NK-92 (cell line): ENCODE results near the gene MERTK.
"Not testable (repeated sequence)": the region's sequence is repeated elsewhere in the genome, so short reads cannot be mapped to it uniquely, and the experiment has no call there.

Experiments used
- DNase-seq: peaks from one replicate; lab custom pipeline; 2025; ENCODE audit not compliant: unreplicated experiment; lab: John Stamatoyannopoulos, UW

The MERTK gene

DNA sequence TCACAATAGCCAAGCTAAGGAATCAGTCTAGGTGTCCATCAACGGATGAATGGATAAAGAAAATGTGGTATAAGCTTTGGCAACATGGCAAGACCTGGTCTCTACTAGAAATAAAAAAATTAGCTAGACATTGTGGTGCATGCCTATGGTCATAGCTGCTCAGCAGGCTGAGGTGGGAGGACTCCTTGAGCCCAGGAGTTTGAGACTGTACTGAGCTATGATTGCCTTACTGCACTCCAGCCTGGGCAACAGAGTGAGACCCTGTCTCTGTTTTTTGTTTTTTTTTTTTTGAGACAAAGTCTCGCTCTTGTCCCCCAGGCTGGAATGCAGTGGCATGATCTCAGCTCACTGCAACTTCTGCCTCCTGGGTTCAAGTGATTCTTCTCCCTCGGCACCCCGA, 11.6 kb downstream of the MERTK start:
- not testable (repeated sequence) for DNase-seq

DNA sequence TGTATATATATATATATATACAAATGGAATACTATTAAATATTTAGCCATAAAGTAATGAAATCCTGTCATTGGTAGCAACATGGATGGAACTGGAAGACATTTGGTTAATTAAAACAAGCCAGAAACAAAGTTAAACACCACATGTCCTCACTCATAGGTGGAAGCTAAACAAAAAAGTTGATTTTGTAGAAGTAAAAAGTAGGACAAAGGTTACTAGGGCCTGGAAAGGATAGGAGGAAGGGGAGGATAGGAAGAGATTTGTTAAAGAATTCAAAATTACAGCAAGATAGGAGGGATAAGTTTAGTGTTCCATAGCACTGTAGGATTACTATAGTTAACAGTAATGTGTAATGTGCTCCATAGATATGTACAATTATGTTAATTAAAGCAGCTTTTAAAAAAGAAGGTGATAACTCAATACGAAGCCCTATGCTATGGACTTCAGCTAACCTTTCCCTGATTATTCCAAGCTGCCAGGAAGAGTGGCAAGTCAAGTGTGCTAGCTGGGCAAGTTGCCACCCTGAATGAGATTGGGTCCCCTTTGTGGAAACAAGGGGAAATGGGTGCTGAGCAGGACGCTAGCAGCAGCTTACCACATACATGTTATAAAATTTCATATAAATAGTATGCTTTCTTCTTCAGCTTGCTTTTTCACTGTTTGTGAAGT, 12.3 kb downstream of the MERTK start:
- DNase-seq = no peak

DNA sequence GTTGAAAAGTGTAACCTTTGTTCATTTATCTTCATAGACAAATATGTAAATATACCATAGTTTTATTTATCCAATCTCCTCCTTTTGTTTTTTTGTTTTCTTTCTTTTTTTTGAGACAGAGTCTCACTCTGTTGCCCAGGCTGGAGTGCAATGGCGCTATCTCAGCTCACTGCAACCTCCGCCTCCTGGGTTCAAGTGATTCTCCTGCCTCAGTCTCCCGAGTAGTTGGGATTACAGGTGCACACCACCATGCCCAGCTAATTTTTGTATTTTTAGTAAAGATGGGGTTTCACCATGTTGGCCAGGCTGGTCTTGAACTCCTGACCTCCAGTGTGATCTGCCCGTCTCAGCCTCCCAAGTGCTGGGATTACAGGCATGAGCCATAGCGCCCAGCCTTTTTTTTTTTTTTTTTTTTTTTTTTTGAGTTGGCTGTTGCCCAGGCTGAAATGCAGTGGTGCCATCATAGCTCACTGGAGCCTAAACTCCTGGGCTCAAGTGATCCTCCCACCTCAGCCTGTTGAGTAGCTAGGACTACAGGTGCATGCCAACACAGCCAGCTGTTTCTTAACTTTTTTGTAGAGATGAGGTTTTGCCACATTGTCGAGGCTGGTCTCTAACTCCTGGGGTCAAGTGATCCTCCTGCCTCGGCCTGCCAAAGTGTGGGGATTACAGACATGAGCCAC, 13.0 kb downstream of the MERTK start:
- DNase-seq = not testable (repeated sequence)

DNA sequence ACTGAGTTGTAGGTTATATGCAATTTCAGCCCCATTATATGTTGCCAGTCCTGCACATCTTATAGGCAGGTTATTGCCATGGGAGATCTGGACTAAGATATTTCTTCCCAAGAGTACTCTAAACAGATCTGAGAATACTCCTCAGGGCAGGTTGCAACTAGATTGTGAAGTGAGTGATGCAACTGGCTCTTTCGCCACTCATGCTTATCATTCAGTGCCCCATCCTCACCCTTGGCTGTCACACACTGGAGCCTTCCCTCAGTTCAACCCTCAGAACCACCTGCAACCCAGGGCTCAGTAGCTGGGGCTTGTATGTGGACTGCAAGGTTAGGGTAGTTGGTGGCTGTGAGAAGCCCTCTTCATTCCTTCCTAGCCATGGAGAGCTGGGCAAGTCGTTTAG, 14.1 kb downstream of the MERTK start:
- DNase-seq = no peak

DNA sequence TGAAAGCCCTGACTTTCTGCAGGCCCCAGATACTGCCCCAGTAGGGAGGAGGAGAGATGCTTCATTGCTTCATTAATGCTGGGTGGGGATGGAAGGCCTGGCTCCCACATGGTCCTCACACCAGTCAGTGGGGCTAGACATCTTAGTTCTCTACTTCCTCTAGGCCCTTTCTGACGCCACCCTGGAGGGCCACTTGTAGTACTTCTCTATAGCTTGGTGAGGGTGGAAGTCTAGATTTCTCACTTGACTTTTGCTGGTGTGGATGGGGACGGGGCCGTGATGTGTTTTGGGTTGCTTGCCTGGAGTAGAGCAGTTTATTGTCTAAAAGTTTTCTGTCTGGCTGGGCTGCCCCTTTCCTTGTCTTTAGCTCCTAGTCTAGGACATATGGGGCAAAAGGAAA, 18.7 kb downstream of the MERTK start:
- no peak for DNase-seq

DNA sequence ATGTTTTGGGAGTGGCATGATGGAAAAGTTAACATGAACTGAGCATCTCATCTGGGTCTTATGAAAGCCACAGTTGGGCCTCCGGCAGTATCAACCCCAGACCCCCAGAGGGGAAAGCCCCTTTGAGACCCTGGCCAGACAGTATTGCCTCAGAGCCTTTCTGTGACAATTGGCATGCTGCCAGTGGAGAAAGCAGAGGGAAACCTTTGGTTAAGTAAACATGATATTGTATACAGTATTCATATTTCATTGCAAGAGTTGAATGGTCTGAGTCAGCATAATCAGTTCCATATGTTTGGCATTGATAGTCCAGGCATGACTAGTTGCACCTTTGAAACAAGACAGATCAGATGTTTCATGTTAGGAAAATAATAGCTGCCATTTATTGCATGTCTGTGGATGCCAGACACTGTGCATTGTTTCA, 20.0 kb downstream of the MERTK start:
- DNase-seq = no peak

DNA sequence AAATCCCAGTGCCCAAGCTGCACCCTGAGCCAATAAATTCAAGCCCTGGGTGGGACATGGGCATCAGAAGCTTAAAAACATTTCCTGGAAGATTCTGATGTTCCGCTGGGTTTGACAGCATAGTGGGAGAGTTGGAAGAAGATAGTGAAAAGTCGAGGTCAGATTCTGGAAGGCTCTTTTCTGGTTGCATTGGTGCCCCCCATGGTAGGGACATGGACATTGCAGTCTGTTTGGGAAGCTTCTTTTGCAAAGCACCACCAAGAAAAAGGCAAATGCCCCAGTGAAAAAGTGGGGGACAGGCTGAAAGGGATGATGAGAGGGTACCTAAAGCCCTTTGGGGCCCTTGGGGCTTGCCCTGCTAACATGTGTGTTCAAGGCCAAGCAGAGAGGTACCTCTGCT, 21.0 kb downstream of the MERTK start:
- DNase-seq = no peak

DNA sequence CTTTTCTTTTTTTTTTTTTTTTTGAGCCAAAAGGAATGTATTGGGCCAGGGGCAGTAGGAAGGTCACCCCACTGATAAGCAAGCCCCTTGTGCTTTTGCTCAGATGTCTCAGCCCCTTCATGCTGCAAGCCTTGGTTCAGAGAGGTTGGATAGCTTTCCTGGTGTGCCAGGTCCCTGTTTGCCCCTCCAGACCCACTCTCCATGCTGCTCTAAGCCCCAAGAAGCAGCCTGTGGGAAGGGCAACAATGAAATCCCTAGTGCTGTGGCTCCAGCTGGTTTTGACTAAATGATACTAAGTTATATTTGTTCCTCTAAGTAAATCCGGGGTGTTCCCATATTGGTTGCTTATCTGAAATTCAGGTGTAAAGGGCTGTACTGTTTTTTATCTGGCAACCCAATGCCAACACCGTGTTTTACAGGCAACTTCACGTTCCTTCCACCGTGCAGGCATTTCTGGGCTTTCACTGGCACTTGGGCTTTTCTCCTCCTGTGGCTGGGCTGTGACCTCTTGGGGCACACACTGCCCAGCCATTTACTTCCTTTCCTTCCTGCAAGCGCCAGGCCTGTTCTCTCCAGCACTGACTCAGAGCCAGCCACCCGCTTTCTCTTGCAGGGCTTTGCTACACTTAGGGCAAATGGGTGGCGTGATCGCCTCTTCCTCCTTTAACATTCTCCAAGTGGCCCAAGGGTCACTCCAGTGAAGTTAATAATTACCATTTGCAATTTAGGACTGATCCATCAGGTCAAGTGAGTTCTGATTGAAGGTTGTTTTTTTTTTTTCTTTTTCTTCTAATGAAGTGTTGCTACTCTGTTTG, 21.6 kb downstream of the MERTK start:
- no peak for DNase-seq

DNA sequence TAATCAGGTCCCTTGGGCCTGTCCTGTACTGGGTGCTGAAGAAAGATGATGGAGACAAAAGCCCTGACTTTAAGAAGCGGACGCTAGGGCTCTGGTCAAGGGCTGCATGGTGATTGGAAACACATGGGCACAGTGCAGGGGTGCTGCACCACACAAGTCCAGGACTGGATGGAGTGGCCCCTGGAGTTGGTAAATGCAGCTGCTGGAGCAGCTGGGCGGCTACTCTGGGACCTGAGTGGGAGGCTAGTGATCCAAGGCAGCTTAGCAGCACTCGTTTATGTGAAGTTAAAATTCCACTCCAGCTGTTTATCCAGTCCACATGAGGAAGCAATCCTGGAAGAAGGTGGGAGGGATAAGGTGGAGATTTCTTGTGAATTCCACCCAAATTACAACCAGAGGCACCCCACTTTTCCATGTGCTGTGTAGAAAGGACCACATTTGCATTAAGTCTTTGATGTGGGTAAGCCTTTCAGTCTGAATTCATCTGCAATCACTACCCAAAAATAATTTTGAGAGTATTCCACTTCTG, 24.9 kb downstream of the MERTK start:
- no peak for DNase-seq

DNA sequence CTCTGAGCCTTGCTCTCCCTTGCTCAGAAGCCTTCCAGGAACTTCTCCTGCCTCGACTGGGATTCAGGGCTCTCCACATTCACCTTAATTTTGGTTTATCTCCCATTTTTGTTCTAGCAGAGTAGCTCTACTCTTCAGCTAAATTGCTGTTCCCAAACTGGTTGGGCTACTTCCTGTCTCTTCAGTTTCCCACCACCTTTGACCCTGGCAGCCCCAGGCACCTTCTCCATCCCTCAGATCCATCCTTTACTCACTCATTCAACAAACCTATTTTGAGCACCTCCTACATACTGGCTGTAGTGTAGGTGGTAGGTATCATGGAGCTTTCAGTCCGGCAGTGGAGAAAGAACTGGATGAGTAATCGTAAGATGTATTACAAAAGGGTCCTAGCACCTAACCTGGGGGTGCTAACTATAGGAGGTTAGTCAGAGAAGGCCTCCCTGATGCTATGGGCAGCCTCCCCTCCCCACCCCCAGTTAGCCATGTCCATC, 26.3 kb downstream of the MERTK start:
- no peak for DNase-seq

DNA sequence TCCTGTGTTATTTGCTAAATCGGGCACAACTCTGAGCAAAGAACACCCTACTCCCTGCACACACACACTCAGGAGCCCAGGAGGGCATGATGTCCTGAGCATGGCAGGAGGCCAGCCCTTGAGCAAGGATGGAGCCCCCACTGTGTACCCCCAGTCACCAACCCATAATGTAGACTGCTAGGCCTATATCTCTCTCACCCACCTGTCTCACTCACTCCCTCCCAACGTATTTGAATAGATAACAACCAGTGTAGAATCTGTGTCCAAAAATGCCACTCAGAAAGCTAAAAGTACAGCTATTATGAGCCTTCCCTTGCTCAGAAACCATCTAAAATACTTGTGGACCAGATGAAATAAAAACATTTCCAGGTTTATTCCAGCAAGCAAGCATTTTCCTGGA, 29.3 kb downstream of the MERTK start:
- no peak for DNase-seq

DNA sequence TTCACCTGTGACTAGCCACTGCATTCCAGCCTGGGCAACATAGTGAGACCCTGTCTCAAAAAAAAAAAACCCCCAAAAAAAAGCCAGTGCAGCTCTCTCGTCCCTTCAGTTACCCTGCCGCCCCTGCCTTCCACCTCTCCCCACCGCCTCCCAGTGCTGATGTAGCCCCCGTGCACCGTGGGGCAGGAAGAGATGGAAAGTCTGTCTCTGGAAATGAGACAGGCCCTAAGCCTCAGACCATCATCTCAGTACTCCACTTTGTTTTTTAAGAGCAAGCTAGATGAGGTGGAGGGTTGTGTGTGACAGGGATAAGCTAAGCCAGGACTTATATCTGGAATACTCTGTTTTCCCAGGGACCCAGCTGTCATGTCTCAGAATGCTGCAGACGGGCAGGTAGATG, 32.0 kb downstream of the MERTK start:
- DNase-seq = no peak

DNA sequence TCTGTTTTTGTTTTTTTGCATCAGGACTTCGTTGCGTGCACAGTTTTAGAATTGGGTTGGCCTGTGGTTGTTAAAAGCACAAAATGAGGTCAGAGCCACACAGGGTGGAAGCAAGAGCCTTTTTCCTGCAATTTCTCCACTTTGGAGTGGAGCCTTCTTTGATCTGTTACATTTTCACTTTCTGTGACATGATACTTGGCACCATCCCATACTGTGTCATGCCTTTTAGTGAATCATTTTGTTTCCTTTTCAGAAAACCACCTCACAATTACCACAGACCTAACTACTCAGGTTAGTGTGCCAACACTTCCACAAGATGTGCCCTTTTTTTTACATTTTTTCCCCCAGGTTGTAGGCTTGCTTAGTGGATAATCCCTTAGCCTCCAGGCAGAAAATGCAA, 32.5 kb downstream of the MERTK start:
- no peak for DNase-seq

DNA sequence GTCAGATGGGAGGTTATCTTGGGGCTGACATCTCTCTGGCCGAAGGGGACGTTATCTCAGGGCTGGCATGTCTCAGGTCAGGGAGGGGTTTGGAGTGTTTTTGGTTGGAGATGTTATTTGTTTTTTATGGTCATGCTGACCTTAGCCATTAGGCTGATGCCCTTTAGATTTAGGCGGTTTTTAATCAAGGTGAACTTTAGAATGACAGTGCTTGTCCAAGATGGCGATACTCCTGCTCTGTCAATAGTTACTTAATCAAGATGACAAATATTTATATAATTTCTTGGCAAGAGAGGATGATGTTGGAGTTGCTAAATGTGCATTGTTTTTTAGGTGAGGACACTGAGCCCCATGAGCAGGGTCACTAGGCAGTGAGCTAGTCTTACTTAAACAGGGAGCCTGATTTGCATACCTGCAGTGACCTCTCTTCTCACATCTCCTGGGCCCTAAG, 34.5 kb downstream of the MERTK start:
- no peak for DNase-seq

DNA sequence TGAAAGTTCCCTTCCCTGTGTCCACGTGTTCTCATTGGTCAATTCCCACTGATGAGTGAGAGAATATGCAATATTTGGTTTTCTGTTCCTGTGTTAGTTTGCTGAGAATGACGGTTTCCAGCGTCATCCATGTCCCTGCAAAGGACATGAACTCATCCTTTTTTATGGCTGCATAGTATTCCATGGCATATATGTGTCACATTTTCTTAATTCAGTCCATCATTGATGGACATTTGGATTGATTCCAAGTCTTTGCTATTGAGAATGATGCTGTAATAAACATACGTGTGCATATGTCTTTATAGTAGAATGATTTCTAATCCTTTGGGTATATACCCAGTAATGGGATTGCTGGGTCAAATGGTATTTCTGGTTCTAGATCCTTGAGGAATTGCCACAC, 35.5 kb downstream of the MERTK start:
- DNase-seq = not testable (repeated sequence)

DNA sequence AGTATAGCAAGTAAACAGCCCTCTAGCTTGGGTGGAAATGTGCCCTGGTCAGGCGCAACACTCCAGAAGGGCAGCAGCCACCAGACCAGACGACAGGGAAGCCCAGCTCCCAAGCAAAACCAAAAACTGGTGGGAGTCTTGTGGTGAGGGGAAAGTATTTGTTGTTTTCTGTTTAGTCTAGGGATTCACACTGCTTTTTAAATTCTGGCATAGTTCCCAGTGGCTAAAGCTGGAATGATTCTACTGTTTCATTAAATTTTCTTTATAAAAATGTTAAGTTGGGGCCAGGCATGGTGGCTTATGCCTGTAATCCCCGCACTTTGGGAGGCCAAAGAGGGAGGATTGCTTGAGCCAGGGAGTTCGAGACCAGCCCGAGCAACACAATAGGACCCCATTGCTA, 38.5 kb downstream of the MERTK start:
- DNase-seq = no peak

DNA sequence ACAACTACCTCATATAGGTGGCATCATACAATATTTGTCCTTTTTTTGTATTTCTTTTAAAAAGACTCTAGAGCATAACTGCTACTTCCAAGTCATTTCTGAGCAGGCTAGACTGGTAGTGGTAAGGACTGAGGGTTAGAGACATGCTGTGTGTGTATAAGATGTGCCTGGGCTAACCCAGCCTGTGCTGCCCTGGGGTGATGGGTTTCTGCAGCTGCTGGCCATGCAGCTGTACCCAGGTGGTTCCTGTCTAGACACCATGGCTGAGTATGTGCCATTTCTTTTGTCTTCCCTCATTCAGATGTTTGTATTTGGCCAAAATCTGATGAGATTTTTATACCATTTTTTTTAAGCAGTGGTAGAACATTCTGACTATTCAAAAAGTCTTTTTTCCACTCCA, 40.0 kb downstream of the MERTK start:
- DNase-seq = no peak

DNA sequence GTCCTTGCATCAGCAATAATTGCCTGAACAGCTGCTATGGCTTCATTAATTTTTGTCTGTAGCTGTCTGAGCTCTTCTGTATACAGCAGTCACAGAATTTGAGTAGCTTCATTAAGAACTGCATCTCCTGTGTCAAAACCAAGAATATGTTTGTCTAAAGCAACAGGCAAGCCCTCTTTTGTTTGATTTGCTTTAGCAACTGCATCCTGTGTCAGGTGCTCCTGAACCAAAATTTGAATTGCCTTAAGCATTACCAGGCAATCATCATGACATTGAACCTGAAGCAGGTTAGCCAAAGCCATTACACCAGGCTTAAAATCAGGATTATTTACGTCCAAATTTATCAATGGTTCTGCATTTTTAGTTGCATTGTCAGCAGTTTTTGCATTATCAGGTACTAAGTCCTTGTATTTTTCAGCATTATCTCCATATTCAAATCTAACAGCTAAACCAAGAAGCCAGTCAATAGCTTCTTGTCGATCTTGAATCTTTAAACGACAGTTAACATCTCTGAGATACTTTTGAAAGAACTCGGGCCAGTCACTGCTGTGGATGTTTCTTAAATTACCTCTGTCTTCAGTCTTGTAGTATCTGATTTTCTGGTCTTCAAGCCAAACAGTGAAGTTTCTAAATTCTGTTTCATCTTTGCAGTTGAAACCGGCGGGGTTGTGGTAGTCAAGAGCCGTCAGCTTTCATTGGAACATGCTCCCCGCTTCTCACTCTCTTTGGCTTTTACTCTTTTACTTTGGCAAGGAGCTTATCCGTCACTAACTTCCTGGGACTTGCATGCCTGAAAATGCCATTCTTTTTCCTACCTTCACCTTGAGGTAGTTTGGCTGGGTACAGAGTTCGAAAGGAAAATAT, 42.2 kb downstream of the MERTK start:
- DNase-seq = no peak

DNA sequence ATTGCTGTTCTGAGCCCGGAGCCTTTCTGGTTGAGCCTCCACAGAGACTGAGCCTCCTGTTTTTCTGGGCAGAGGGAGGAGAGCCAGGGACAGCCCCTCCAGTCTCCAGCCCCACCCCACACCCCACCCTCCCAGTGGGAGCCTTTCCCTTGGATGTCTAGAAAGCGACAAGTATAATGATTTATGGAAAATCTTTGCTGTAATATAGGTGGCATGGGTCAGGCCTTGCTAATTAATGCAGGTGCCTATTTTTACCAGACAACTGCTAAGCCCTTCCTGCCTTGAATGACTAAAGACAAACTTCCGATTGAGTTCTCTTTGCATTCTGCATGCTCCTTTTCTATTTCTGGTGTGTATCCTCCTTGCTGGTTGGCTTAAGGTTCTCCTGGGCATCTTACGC, 43.1 kb downstream of the MERTK start:
- DNase-seq = no peak

DNA sequence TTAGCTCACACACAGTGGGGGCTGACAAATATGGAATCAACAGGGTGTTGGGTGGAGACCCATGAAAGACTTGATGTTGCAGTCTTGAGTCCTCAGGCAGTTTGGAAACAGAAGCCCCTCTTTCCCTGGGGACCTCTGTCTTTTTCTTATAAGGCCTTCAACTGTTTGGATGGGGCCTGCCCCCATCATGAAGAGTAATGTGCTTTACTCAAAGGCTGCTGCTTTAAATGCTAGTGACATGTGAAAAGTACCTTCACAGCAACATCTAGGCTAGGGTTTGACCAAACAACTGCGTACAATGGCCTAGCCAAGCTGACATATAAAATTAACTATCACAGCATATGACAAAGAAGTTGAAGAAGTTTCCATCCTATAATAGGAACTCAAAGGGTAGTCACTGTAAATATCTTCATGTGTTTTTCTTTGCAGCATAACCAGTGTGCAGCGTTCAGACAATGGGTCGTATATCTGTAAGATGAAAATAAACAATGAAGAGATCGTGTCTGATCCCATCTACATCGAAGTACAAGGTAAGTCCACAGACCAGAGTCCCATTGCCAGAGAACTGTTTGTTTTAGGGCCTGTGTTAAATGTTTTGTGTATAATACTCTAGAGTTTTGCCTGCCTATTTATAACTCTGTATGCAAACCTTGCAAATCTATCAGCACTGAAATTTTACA, 46.3 kb downstream of the MERTK start:
- no peak for DNase-seq
